Pulmonary artery endothelial cell (primary cell): ENCODE measurements around the gene LMNTD1. TPM values are rescaled to one million over a fixed set of nuclear protein-coding genes. Genes with fewer than 3 reads are reported as not detected.
"Not testable (repeated sequence)": the region's sequence is repeated elsewhere in the genome, so short reads cannot be mapped to it uniquely, and the experiment has no call there.

Experiments used
- DNase-seq: peaks from one replicate; pipeline ENCODE4 v3.0.0-alpha.2; 2011; ENCODE audit warnings: low read depth, low spot score
- total RNA-seq: library from RNA; depleted of rRNA; stranded (reverse); fragments of >200 nt; gene quantifications from 2 replicates; pipeline ENCODE4 v1.2.3, GENCODE V29; 2014

Gene LMNTD1
- total RNA-seq = not detected in 2 replicates

DNA sequence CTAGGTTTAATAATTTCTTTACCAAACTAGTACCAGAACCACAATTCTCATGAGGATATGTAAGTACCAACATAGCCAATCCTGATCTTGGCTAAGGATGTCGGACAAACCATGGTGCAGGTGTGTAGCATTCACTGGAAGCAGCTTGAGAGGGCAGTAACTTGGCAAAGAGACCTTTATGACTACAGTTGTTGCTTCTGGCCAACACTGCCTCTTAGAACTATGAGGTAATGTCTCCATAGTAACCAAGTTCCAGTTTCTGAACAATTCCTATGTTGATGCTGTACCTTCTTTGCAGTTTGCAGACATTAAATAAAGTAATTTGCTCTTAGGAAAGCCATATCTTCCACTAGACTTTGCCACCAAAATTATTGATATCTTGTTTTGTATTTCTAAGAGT, at the start of gene LMNTD1:
TSS of gene LMNTD1 (minus strand) at position 186 of the 400 bp plus-strand sequence. CDS start 324 bp downstream, outside the sequence.
- DNase-seq = no peak

DNA sequence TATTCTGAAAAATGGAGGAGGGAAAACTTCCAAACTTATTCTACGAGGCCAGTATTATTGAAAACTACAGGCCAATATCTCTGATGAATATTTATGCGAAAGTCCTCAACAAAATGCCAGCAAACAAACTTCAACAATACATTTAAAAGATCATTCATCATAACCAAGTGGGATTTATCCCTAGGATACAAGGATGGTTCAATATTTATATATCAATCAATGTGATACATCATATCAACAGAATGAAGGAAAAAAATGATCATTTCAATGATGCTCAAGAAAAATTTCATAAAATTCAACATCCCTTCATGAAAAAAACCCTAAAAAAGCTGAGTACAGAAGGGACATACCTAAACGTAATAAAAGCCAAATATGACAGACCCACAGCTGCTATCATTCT, 45.9 kb upstream of the LMNTD1 start:
- DNase-seq = no peak

- not testable (repeated sequence) for DNase-seq
These were observed 42.4 kb upstream of the LMNTD1 start for GRCh38 chr12:25595496-25595895.

- DNase-seq = no peak
These were observed 41.3 kb upstream of the LMNTD1 start for GRCh38 chr12:25594376-25594775.

DNA sequence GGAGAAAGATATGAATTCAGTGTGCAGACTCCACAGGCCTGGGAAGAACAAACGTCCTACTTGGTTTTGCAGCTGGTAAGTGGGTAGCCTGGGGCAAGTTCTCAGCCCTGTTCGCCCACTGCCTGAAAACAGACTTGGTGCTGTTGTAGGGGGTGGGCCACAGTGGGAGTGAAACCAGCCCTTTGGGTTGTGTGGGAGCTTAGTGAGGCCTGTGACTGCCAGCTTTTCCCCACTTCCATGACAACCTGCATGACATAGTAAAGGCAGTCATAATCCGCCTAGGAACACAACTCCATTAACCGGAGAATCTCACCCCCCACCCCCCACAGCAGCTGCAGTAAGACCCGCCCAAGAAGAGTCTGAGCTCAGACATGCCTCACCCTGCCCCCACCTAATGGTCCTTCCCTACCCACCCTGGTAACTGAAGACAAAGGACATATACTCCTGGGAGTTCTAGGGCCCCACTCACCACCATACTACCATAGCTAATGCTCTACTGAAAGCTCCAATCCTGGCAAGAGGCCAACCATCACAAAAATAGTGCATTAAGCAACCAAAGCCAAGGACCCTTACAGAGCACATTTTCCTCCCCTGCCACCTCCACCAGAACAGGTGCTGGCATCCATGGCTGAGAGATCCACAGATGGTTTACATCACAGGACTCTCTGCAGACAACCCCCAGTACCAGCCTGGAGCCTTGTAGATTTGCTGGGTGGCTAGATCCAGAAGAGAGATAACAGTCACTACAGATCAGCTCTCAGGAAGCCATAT, 39.8 kb upstream of the LMNTD1 start:
- DNase-seq = no peak

- no peak for DNase-seq
These were observed 38.1 kb upstream of the LMNTD1 start for GRCh38 chr12:25591144-25591543.

GRCh38 chr12:25590011-25590721, 37.1 kb upstream of the LMNTD1 start:
- no peak for DNase-seq

- no peak for DNase-seq
These were observed 34.3 kb upstream of the LMNTD1 start for GRCh38 chr12:25587346-25587745.

GRCh38 chr12:25585662-25586061, 32.6 kb upstream of the LMNTD1 start:
- DNase-seq = no peak

GRCh38 chr12:25585021-25585523, 32.0 kb upstream of the LMNTD1 start:
- no peak for DNase-seq

DNA sequence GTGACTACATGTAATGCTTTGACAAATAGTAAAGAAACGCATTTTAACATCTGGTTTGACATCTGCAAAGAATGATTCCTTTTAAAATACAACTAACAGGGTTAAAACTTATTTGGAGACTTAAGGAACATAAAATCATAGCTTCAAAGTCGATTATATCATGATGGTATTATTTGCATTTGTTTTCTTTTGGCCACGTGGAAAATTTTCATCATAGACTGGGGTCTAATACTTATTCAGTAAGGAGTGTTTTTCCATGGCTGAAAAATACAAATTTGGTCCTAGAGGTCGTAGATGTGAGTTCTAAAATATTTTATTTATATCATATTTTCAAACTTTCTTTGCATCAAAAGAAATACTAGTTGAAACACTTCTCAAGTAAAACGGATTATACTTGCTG, 31.5 kb upstream of the LMNTD1 start:
- DNase-seq = no peak

GRCh38 chr12:25583545-25583944, 30.5 kb upstream of the LMNTD1 start:
- DNase-seq = no peak

- DNase-seq = no peak
These were observed 28.0 kb upstream of the LMNTD1 start for GRCh38 chr12:25581067-25581466.

- no peak for DNase-seq
These were observed 25.5 kb upstream of the LMNTD1 start for GRCh38 chr12:25578411-25579143.

DNA sequence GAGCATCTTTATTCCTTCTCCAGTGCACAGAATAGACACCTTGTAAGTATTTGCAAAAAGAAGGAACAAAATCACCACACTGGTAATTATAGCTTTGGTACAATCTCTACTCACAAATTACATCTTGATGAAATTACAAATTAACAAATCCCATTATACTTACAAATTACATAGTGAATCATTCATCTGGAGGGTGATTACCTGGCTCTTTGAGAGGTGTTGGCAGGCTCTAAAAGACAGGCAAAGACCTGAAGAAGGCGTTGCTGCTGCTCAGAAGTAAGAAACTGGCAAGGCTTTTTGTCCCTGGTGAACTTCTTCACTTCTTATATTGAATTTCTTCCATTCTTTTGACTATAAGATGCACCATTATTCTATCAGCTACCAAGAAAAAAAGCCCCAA, 21.7 kb upstream of the LMNTD1 start:
- DNase-seq = no peak

DNA sequence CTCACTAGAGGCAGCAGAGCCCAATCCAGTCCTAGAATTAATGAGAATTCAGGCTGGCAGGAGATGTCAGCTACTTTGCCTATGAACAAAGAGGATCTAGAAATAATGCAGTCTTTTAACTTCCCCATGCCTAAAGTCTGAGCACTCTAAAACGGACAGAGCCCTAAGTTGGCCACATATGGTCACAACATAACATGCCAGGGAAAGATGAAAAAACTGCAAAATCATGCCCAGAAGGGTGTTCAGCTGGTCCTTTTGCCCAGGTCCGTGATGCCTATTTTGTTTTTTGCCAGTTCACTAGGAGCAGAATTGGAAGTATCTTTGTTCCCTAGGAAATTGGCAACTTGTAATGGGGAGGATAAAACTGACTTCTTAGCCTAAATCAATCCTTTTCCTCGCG, 20.3 kb upstream of the LMNTD1 start:
- DNase-seq = no peak

- DNase-seq = no peak
These were observed 17.3 kb upstream of the LMNTD1 start for GRCh38 chr12:25570418-25570817.

DNA sequence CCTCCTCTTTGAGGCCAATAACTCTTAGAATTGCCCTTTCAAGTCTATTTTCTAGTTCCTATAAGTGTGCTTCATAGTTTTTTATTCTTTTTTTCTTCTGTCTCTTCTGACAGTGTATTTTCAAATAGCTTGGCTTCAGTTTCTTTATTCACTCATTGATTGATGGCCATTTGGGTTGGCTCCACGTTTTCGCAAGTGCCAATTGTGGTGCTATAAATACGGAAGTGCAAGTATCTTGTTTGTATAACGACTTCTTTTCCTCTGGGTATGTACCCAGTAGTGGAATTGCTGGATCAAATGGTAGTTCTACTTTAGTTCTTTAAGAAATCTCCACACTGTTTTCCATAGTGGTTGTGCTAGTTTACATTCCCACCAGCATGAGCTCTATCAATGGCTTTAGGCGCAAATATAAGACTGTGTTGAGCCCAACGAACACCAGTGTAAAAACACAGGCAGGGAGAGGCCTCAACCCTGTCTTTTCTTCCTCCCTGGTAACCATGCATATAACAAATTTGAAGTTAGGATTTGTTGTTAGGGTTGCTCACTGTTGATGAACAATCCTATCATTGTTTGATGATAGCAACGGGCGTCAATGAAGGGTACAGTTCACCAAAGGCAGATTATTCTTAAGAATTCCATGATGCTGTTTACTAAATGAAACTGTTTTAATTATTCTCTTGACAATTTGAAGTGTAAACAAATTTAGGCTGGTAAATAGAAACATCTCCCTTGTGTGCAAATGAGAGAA, 13.3 kb upstream of the LMNTD1 start:
- DNase-seq = no peak

DNA sequence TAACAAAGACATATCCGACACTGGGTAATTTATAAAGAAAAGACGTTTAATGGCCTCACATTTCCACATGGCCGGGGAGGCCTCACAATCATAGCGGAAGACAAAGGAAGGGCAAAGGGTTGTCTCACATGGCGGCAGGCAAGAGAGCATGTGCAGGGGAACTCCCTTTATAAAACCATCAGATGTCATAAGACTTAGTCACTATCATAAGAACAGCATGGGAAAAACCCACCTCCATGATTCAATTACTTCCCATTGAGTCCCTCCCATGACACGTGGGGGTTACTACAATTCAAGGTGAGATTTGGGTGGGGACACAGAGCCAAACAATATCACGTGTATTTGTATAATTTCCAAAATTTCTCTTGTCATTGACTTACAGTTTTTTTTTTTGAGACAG, 5.5 kb upstream of the LMNTD1 start:
- no peak for DNase-seq

- DNase-seq = no peak
These were observed 4.8 kb upstream of the LMNTD1 start for GRCh38 chr12:25557830-25558436.

DNA sequence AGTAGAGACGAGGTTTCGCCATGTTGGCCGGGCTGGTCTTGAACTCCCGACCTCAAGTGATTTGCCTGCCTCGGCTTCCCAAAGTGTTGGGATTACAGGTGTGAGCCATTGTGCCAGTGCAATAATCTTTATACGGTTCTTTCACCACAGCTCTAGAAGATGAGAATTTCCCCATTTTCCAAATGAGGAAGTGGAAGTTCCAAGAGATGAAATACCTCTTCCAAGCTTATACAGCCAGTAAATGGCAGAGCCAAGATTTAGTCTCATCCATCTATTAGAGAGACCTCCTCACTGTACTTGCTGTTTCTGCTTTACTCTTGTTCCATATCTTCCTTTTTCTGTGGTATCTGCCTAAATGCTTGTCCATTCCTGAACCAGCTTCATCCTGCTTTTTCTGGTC, 3.1 kb upstream of the LMNTD1 start:
- no peak for DNase-seq
